ENCODE measurements around the gene FILIP1.
A peak's percentile ranks its signal among the peaks of the same experiment; 100 is the strongest.

The FILIP1 gene

DNA sequence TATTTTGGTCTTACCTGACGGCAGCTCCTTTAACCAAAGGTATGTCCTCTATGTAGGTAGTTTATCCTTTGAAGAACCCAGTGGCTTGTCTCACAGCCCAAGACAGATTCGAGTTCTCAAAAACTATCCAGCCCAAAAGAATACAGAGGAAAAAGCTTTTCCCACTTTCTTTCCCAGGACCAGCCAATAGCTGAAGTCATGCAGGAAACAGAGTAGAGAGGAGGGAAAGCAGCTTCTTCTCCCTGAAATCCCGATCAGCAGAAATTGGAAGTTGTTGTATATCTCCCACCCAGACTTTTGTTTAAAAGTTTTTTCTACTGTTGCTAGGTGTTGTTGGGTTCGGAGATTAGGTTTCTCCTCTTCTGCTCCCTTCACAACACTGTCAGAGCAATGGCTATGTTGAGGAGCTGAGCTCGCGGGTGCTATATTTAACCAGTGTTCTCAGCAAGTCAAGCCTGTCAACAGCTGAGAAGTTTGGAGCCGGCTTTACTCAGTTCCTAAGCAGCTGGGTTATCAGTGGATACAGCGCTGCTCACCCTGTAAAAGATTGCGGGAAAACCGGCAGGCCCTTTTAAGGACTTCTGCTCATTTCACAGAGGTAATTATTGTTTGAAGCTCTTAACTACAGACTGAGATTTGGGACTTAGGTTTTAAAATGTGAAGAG lies at the start of gene FILIP1:
Gene FILIP1, minus strand, starts transcription at position 401 of the 665 bp plus-strand sequence. CDS start 78,828 bp downstream, outside the sequence.
- FAIRE-seq (no peak), DNase-seq (ENCODE audit: insufficient read length, low spot score) (no peak)

DNA sequence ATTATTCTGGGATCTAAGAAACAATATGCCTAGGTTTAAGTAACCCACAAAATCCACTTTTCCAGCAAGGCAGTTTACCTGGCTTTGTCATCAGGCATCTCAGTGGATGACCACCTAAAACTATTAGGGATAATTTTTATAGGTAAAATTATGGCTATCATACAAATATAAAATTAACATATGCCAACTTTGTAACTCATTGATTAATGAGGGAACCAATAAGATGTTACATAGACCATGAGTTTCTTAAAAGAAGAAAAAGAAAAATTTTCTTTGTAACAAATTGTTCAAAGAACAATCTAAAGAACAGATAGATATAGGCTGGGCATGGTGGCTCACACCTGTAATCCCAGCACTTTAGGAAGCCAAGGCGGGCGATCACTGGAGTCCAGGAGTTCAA lies 49.7 kb upstream of the FILIP1 start:
- no peak for FAIRE-seq

DNA sequence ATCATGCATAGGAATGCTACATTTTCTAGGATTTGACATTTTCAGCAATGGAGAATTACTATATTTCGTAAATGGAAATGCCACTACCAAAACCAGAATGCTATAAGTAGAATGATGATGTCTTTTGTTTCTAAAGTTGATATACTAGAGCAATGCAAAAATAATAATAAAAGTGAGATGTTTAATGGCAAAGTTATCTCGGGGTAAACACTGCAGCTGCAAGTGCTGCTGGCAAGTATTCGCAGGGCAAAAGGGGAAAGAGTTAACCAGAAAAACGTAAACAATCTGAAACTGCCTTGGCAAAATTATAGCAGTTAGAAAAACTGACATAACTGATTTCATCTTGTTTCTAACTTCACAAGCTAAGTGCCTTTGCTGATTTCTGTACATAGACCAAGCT lies 45.5 kb upstream of the FILIP1 start:
- no peak for FAIRE-seq
- DNase-seq (ENCODE audit: insufficient read length, low spot score) = no peak

More for the DNA sequence above, 49.7 kb upstream of the FILIP1 start:
- DNase-seq (ENCODE audit: insufficient read length, low spot score) = no peak

- DNase-seq (ENCODE audit: insufficient read length, low spot score) (peak; percentile 4), FAIRE-seq (no peak)
These were observed 38.9 kb upstream of the FILIP1 start for GRCh38 chr6:75532521-75532920.

DNA sequence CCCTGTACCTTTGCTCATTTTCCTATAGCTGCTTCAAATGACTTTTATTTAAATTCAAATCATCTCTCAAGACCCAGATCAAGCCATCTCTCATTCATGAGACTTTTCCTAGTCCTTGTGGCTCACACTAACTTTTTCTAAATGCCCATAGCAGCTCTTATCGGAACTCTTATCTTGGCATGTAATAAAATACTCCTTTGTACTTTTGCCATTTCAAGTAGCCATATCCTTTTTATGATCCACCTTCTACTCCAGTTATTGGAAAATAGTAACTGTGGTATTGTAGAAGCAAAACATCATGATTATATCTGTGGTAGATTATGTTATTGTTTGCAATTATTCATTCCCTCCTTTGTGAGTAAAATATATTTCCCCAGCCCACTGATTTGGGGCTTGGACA lies 37.6 kb upstream of the FILIP1 start:
- FAIRE-seq = no peak

GRCh38 chr6:75530696-75531095 lies 37.1 kb upstream of the FILIP1 start:
- FAIRE-seq (peak; percentile 51), DNase-seq (ENCODE audit: insufficient read length, low spot score) (no peak)

More for the DNA sequence above, 37.6 kb upstream of the FILIP1 start:
- no peak for DNase-seq (ENCODE audit: insufficient read length, low spot score)

- FAIRE-seq = no peak
- no peak for DNase-seq (ENCODE audit: insufficient read length, low spot score)
These were observed 34.8 kb upstream of the FILIP1 start for GRCh38 chr6:75528423-75528822.

GRCh38 chr6:75526502-75527127 lies 33.0 kb upstream of the FILIP1 start:
- DNase-seq (ENCODE audit: insufficient read length, low spot score) (peak; percentile 21), FAIRE-seq (peak; percentile 48)

DNA sequence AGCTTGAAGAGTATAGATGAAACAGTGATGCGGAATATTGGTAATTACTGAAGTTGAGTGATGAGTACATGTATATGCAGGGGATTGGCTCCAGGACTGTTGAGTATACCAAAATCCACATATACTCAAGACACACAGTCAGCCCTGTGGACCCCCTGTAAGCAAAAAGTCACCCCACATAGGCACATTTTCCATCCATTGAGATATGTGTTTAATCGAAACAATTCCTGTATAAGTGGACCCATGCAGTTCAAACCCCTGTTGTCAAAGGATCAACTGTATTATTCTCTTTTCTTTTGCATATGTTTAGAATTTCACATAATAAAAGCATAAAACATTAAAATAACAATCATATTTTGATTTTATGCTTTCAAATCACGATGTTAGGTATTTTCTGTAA lies 32.1 kb upstream of the FILIP1 start:
- no peak for FAIRE-seq
- DNase-seq (ENCODE audit: insufficient read length, low spot score) = no peak

DNA sequence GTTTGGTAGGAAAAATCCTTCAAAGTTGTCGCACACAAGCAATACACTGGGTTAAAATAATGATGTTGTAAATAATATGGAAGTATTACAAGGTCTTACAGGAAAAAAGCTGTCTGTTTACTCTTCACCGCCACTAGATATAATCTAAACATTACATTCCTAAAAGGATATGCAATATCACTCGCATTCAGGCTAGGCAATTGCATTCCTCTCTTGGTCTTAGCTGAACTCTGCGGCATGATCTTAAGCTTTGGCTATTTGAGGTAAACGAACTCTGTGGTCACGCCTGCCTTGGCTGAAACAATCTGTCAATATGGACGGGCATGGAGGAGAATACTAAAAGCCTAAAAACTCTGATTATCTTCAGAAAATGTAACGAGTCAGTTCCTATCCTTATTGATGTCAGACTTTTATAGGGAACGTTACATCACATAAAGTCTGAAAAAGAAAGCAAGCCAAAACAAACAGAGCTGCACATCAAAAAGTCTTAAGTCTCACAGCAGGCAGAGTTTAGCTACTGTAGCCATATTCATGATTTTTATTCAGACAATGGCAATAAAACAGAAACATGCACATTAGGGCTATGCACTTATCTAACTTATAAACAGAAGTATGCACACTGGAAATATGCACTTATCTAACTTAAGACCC lies 30.8 kb upstream of the FILIP1 start:
- peak; percentile 74 for DNase-seq (ENCODE audit: insufficient read length, low spot score)
- peak; percentile 92 for FAIRE-seq

DNA sequence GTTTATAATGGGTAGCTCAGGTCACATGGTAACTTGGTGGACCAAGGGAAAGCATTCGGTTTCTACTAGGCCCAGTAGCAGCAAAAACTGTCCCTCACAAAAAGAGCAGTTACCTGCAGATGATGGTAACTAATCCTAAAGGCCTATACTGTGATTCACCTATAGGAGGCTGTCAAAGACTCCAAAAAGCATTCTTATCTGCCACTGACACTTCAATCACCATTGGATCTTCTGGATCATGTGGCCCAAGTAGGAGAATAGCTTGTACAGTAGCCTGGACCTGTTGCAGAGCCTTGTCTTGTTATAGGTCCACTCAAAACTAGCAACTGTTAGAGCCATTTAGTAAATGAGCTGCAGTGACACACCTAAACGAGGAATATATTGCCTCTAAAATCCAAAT lies 23.2 kb upstream of the FILIP1 start:
- no peak for DNase-seq (ENCODE audit: insufficient read length, low spot score)

DNA sequence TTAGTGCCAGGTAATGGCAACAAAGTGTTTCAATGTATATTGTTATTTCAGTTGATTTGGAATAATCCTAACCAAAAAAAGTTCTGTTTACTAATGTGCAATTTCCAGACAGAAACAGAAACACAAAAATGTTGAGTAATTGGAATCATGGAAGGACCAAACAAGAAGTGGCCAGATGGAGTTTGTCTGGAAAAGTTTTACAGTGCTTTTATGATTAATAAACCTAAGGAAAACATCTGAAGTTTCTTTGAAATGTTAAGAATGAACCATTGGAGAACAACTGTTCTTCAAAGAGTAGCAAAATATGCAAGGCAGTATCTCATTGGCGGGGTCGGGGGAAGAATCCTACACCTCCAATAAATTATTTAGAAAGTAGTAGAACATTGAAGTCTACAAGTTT lies 19.0 kb upstream of the FILIP1 start:
- FAIRE-seq (no peak), DNase-seq (ENCODE audit: insufficient read length, low spot score) (no peak)

More for the DNA sequence above, 23.2 kb upstream of the FILIP1 start:
- FAIRE-seq = peak; percentile 38

GRCh38 chr6:75505424-75505823 lies 11.8 kb upstream of the FILIP1 start:
- DNase-seq (ENCODE audit: insufficient read length, low spot score) (no peak), FAIRE-seq (no peak)

DNA sequence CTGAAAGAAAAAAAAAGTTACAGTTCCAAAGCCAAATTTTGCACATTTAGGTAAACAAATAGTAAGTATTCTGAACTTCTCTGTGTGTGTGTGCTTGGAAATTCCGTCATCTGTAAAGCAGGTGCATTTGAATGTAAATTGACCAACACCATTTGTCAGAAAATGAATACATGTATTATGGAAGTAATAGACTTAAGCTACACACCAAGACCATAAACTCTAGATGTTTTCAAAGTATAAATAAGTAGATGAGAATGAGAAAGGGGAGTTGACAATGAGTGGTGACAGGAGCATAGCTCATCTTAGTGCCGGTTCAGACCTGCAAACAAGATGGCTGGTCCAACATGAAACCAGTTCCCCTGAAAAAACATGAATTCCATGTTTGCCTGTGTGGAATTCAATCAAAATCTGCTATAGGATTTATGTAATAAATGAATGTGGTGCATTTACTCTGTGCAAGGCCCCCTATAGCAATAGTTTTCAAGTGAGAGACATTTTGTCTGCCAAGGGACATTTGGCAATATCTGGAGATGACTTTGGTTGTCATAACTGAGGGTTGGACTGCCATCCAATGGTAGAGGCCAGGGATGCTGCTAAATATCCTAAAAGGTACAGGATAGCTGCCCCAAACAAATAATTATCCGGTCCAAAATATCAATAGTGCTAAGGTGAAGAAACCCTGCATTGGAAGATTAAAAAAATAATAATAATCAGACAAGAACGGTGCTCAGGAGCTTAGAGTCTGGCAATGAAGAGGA lies 11.0 kb upstream of the FILIP1 start:
- FAIRE-seq (no peak), DNase-seq (ENCODE audit: insufficient read length, low spot score) (no peak)

- FAIRE-seq (no peak), DNase-seq (ENCODE audit: insufficient read length, low spot score) (no peak)
These were observed 9.7 kb upstream of the FILIP1 start for GRCh38 chr6:75503291-75503690.

DNA sequence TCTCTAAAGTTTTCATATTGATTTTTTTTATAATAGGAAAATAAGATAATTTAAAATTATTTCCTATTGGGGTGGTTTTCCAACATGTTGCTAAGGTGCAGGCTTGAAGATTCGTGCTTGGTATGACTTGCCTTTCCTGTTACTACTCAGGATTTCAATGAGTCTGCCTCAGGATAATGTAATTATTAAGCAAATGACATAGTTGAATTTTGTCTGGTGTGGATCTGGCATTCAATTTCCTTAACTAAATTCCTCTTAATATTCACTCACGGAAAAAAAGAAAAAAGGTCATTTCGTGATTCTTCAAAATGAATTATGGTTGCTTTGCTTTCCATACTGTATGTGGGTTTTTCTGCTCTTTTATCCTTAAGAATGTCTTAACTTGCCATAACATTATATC lies 9.3 kb upstream of the FILIP1 start:
- DNase-seq (ENCODE audit: insufficient read length, low spot score) (no peak), FAIRE-seq (no peak)

DNA sequence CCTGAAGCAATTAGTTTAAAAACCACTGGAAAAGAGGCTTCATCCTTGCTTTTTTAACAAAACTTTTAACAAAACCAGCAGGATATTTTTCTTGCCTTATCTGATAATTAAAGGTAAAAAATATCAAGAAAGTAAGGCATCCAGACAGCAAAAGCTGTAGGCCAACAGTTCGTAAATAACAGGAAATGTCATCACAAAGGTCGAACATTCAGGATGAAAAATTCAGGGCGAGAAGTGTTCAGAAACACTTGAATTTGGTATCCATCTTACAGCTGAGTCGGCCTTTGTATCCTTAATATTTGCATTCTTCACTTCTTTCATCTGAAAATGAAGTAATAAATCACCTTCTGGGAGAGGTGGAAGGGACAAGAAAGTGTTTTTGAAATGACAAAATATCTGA lies 8.2 kb upstream of the FILIP1 start:
- no peak for FAIRE-seq
- no peak for DNase-seq (ENCODE audit: insufficient read length, low spot score)

DNA sequence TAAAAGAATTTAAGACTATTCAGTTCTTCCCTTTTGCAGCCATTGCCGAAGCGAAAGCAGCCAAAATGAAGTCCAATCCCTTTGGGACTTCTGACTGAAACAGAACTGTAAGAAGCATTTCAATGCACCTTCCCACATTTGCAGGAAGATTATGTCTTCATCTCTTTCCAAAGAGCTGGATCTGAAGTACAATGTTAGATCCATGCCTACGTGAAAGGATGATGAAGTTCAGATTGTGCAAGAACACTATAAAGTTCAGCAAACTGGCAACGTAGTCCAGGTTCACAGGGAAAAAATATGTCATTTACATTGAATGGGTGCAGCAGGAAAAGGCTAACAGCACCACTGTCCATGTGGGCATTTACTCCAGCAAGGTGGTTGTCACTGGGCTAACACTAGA lies 6.0 kb upstream of the FILIP1 start:
- FAIRE-seq = no peak
- DNase-seq (ENCODE audit: insufficient read length, low spot score) = no peak

- DNase-seq (ENCODE audit: insufficient read length, low spot score) (no peak), FAIRE-seq (no peak)
These were observed 5.3 kb upstream of the FILIP1 start for GRCh38 chr6:75498862-75499261.

- no peak for DNase-seq (ENCODE audit: insufficient read length, low spot score)
- no peak for FAIRE-seq
These were observed 4.4 kb upstream of the FILIP1 start for GRCh38 chr6:75497994-75498393.

GRCh38 chr6:75495011-75495410 lies 1.4 kb upstream of the FILIP1 start:
- DNase-seq (ENCODE audit: insufficient read length, low spot score) = no peak
- no peak for FAIRE-seq
